Neural cell (in vitro differentiated cells): ENCODE measurements around the gene SLK. TPM values are rescaled to one million over a fixed set of nuclear protein-coding genes. Genes with fewer than 3 reads are reported as not detected.

Experiments used
- H2AFZ ChIP-seq: fragments of 200-600, 300-800 bp; sonication (generic), shearing (Covaris generic); 2 replicates; pipeline ENCODE4 v1.6.0; 2014; ENCODE audit warnings: low read depth, mild to moderate bottlenecking, antibody characterized with exemption, low read length, moderate library complexity
- H3F3A ChIP-seq: fragments of 200-600 bp; shearing (Covaris generic); 2 replicates; pipeline ENCODE4 v1.6.1; 2016; ENCODE audit warnings: mild to moderate bottlenecking, moderate library complexity, mixed read lengths, antibody characterized with exemption, low read length; ENCODE audit not compliant: insufficient read depth, poor library complexity, severe bottlenecking
- H3K27ac ChIP-seq: fragments of 200-600, 300-800 bp; sonication (generic), shearing (Covaris generic); 2 replicates; pipeline ENCODE4 v1.5.1; 2014; ENCODE audit warnings: mild to moderate bottlenecking, low read length, moderate library complexity
- H3K27me3 ChIP-seq: fragments of 300-800, 200-600 bp; sonication (generic), shearing (Covaris generic); 2 replicates; pipeline ENCODE4 v1.6.0; 2014; ENCODE audit warnings: mild to moderate bottlenecking, low read depth, low read length, moderate library complexity; ENCODE audit not compliant: insufficient read depth
- H3K36me3 ChIP-seq: fragments of 300-800, 200-600 bp; sonication (generic), shearing (Covaris generic); 2 replicates; pipeline ENCODE4 v1.5.1; 2014; ENCODE audit warnings: mild to moderate bottlenecking, antibody characterized with exemption, low read length, moderate library complexity; ENCODE audit not compliant: insufficient read depth
- H3K4me2 ChIP-seq: fragments of 300-800, 200-600 bp; sonication (generic), shearing (Covaris generic); 2 replicates; pipeline ENCODE4 v1.6.0; 2014; ENCODE audit warnings: mild to moderate bottlenecking, low read length
- H3K4me3 ChIP-seq: fragments of 300-800, 200-600 bp; sonication (generic), shearing (Covaris generic); 2 replicates; pipeline ENCODE4 v1.5.1; 2014; ENCODE audit warnings: mild to moderate bottlenecking, low read length, moderate library complexity
- H3K79me2 ChIP-seq: fragments of 200-600 bp; shearing (Covaris generic); replicated peaks from 2 replicates; pipeline ENCODE4 v1.6.0; 2014; ENCODE audit warnings: mild to moderate bottlenecking, low read length, moderate library complexity; ENCODE audit not compliant: insufficient read depth
- H3K9ac ChIP-seq: fragments of 300-800, 200-600 bp; sonication (generic), shearing (Covaris generic); 2 replicates; pipeline ENCODE4 v1.6.1; 2016; ENCODE audit warnings: mild to moderate bottlenecking, low read length, mixed read lengths
- H3K9me2 ChIP-seq: fragments of 200-600 bp; shearing (Covaris generic); 2 replicates; pipeline ENCODE4 v1.6.1; 2016; ENCODE audit warnings: mild to moderate bottlenecking, low read length, mixed read lengths; ENCODE audit not compliant: insufficient read depth
- H3K9me3 ChIP-seq: fragments of 200-600, 300-800 bp; sonication (generic), shearing (Covaris generic); 2 replicates; pipeline ENCODE4 v1.6.1; 2016; ENCODE audit warnings: mild to moderate bottlenecking, mixed run types, low read length, moderate library complexity, mixed read lengths
- H4K20me1 ChIP-seq: fragments of 200-600 bp; shearing (Covaris generic); 2 replicates; pipeline ENCODE4 v1.6.1; 2016; ENCODE audit warnings: mild to moderate bottlenecking, mixed run types; ENCODE audit not compliant: insufficient read depth
- CTCF ChIP-seq: fragments of 450-650 bp; IDR thresholded peaks from 2 replicates; pipeline ENCODE4 v1.5.1; 2014; ENCODE audit warnings: antibody characterized with exemption, mild to moderate bottlenecking, moderate library complexity; ENCODE audit not compliant: poor library complexity, severe bottlenecking
- EP300 ChIP-seq: fragments of 450-650 bp; conservative IDR thresholded peaks from 2 replicates; pipeline ENCODE4 v1.6.1; 2014; ENCODE audit warnings: antibody characterized with exemption, mild to moderate bottlenecking, moderate library complexity; ENCODE audit not compliant: poor library complexity, severe bottlenecking
- EZH2 ChIP-seq: fragments of 200-600, 300-800 bp; shearing (Covaris generic), sonication (generic); IDR thresholded peaks from 2 replicates; pipeline ENCODE4 v1.6.1; 2014; ENCODE audit warnings: antibody characterized with exemption, low read length, borderline replicate concordance, mild to moderate bottlenecking; ENCODE audit not compliant: insufficient read depth, poor library complexity, severe bottlenecking
- MXI1 ChIP-seq: fragments of 450-650 bp; conservative IDR thresholded peaks from 2 replicates; pipeline ENCODE4 v1.6.1; 2014; ENCODE audit warnings: antibody characterized with exemption, mild to moderate bottlenecking; ENCODE audit not compliant: poor library complexity, severe bottlenecking
- POLR2AphosphoS5 ChIP-seq: IDR thresholded peaks from 2 replicates; pipeline ENCODE4 v1.6.1; 2012
- RAD21 ChIP-seq: fragments of 450-650 bp; conservative IDR thresholded peaks from 2 replicates; pipeline ENCODE4 v1.6.1; 2014; ENCODE audit warnings: antibody characterized with exemption, mild to moderate bottlenecking, moderate library complexity
- REST ChIP-seq: IDR thresholded peaks from 2 replicates; pipeline ENCODE4 v1.6.1; 2012; ENCODE audit warnings: borderline replicate concordance
- SMC3 ChIP-seq: fragments of 450-650 bp; conservative IDR thresholded peaks from 2 replicates; pipeline ENCODE4 v1.6.1; 2014; ENCODE audit warnings: antibody characterized with exemption, mild to moderate bottlenecking, moderate library complexity; ENCODE audit not compliant: poor library complexity
- TAF1 ChIP-seq: IDR thresholded peaks from 2 replicates; pipeline ENCODE4 v1.6.1; 2012; ENCODE audit warnings: low read depth
- polyA plus RNA-seq: library from polyadenylated mRNA; depleted of rRNA; stranded (reverse); fragments of >200 nt; gene quantifications from 2 replicates; pipeline ENCODE4 v1.2.3, GENCODE V29; 2014

Gene SLK
- polyA plus RNA-seq, 1 donor from 2014 or later = 23.7 TPM

- H3K9me2 ChIP-seq = no peaks in the 10 kb centered on the region
- H3K4me2 ChIP-seq = no peak overlapping the region
- peaks cover 9% of the 10 kb centered on the region for H3K36me3 ChIP-seq
- no peak overlapping the region for H3K27ac ChIP-seq
- no peaks in the 10 kb centered on the region for H3K27me3 ChIP-seq
- H3F3A ChIP-seq = no peaks in the 10 kb centered on the region
- no peaks in the 10 kb centered on the region for H3K9me3 ChIP-seq
- H4K20me1 ChIP-seq = no peaks in the 10 kb centered on the region
- TF ChIP-seq SMC3 (no peak), REST (no peak), RAD21 (no peak), POLR2AphosphoS5 (no peak), TAF1 (no peak), MXI1 (no peak), EP300 (no peak), CTCF (no peak), EZH2 (no peak)
- H2AFZ ChIP-seq = no peak overlapping the region
- no peaks in the 10 kb centered on the region for H3K79me2 ChIP-seq
- H3K4me3 ChIP-seq = no peak overlapping the region
- no peak overlapping the region for H3K9ac ChIP-seq
These were observed 58.6 kb downstream of the SLK start for GRCh38 chr10:104025524-104025923.

- Histone ChIP-seq H3K27ac (no peak overlapping the region), H4K20me1 (no peaks in the 10 kb centered on the region)
These were observed 59.8 kb downstream of the SLK start for GRCh38 chr10:104026762-104027161.

More at GRCh38 chr10:104026762-104027161, 59.8 kb downstream of the SLK start:
- Histone ChIP-seq H3K9ac (no peak overlapping the region), H3K4me3 (no peak overlapping the region), H3K4me2 (no peak overlapping the region), H3K9me2 (no peaks in the 10 kb centered on the region), H3K27me3 (no peaks in the 10 kb centered on the region), H3K79me2 (no peaks in the 10 kb centered on the region), H3K9me3 (no peaks in the 10 kb centered on the region), H3K36me3 (peaks cover 6% of the 10 kb centered on the region), H2AFZ (no peak overlapping the region), H3F3A (no peaks in the 10 kb centered on the region)
- TF ChIP-seq RAD21 (no peak), SMC3 (no peak), REST (no peak), EP300 (no peak)
